Measurements from ENCODE around the gene AGPAT3. TPM values are rescaled to one million over a fixed set of nuclear protein-coding genes. Genes with fewer than 3 reads are reported as not detected.

Gene AGPAT3
- total RNA-seq, 4 donors from 2014 or later = 31.7 to 35.7 (median 33.0) TPM

DNA sequence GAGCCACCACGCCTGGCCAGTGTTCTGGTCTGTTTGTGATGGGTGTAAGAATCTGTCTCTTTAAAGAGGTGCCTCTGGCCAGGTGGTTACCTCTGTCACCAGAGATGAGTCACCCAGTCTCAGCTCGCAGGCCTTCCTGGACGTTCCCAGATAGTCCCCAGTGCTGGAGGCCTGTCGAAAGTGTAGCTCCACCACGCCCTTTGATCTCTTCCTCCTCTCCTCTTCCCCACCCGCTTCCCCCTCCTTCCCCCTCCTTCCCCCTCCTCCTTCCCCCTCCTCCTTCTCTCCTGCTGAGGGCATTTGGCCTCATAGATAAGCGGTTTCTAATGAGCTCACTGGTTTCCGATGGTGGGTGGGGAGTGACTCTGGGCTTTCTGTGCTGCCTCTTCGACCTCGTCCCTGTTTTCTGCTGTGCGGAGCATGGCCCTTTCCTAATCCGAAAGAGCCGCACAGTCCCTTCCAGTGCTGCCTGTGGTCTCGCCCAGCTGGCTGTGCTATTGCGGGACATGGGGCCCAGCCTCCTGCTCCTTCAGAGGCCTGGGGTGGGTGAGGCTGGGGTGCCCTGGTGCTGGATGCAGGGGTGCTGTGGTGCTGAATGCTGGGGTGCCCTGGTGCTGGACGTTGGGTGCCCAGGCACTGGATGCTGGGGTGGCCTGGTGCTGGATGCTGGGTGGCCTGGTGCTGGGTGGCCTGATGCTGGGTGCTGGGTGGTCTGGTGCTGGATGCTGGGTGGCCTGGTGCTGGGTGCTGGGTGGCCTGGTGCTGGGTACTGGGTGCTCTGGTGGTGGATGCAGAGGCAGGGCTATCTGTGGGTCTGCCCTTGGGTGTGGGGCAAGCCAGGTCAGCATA is 19.2 kb downstream of the AGPAT3 start:
- intact Hi-C loops (cut with DNase I) = no loop called here
- WGBS, 2 donors = 16 to 24% methylated on average over 9 to 10 of the region's 16 CpGs
- peaks cover 28 to 58% (median 36%) of the 10 kb centered on the region in 3 donors for H3K4me1 ChIP-seq
- H3K4me3 ChIP-seq = peak overlapping the region in 1 of 4 donors; percentile 12
- TF ChIP-seq POLR2A (IDR thresholded peaks at IDR 0.05) = no peak
- TF ChIP-seq, protein P1, sequence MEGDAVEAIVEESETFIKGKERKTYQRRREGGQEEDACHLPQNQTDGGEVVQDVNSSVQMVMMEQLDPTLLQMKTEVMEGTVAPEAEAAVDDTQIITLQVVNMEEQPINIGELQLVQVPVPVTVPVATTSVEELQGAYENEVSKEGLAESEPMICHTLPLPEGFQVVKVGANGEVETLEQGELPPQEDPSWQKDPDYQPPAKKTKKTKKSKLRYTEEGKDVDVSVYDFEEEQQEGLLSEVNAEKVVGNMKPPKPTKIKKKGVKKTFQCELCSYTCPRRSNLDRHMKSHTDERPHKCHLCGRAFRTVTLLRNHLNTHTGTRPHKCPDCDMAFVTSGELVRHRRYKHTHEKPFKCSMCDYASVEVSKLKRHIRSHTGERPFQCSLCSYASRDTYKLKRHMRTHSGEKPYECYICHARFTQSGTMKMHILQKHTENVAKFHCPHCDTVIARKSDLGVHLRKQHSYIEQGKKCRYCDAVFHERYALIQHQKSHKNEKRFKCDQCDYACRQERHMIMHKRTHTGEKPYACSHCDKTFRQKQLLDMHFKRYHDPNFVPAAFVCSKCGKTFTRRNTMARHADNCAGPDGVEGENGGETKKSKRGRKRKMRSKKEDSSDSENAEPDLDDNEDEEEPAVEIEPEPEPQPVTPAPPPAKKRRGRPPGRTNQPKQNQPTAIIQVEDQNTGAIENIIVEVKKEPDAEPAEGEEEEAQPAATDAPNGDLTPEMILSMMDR (IDR thresholded peaks at IDR 0.05) = no peak
- H3K27me3 ChIP-seq = no peaks in the 10 kb centered on the region
- H3K36me3 ChIP-seq = peaks cover 0 to 29% (median 0%) of the 10 kb centered on the region in 3 donors
- H3K9me3 ChIP-seq = no peaks in the 10 kb centered on the region
- DNase-seq = no peak
- peak overlapping the region; percentile 54 to 67 (median 62) for H3K27ac ChIP-seq

DNA sequence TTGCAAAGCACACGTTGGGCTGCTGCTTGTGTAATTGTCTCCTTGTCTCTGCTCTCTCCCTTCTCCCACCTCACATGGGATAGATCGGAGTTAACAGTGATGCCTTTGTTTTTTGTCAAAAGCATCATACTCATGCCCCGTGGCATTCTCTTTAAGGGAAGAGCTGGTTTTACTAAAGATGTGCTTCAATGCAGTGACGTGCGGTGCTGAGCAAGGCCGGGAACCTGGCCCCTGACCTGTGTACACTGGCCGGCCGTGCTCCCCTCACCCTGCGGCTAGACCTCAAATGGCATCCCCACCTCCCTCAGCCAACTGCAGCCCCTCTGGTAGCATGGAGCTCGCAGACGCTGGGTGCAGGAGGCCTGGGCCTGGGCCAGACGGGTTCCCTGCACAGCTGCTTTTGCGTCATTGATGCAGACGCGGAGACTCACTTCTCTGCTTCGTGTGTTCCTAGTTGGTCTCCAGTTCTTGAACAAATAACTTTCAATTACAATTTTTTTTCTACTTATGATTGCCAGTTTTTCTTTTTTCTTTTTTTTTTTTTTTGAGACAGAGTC is 19.9 kb downstream of the AGPAT3 start:
- 63 to 69% methylated on average over 12 to 14 of the region's 16 CpGs for WGBS, 2 donors
- intact Hi-C loops (cut with DNase I) = no loop called here

DNA sequence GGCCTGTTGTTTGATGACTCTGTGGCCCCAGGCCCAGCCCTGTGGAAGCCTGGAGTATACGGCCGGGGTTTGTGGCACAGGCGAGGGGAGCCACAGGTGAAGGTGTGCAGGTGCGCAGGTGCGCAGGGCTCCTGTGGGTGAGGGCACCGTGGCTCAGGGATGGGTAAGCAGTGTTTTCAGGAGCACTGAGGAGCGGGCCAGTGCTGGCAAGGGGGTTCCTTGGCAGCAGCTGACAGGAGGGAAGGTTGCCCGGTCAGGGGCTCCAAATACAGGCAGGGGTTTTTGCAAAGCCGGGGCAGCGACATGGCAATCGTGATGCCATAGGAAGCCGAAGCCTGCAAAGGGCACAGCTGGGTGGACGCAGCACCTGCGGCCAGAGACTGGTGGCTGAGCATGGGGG is 20.7 kb downstream of the AGPAT3 start:
- TF ChIP-seq, protein P1 (IDR thresholded peaks at IDR 0.05) = no peak
- no peak for TF ChIP-seq POLR2A (IDR thresholded peaks at IDR 0.05)
- Histone ChIP-seq H3K27ac (peak overlapping the region in 1 of 4 donors; percentile 5), H3K27me3 (no peaks in the 10 kb centered on the region), H3K4me1 (peaks cover 16 to 43% (median 21%) of the 10 kb centered on the region in 3 donors), H3K9me3 (no peaks in the 10 kb centered on the region), H3K4me3 (no peak overlapping the region), H3K36me3 (peaks cover 0 to 37% (median 0%) of the 10 kb centered on the region in 3 donors)
- no peak for DNase-seq
- intact Hi-C loops (cut with DNase I) = no loop called here
- WGBS, 2 donors = 94 to 95% methylated on average over 8 of the region's 14 CpGs

More for the DNA sequence above, 19.9 kb downstream of the AGPAT3 start:
- DNase-seq = no peak
- Histone ChIP-seq H3K27me3 (no peaks in the 10 kb centered on the region), H3K27ac (peak overlapping the region in 3 of 4 donors; percentile 54 to 67 (median 67)), H3K4me1 (peaks cover 24 to 51% (median 29%) of the 10 kb centered on the region in 3 donors), H3K9me3 (no peaks in the 10 kb centered on the region), H3K4me3 (no peak overlapping the region), H3K36me3 (peaks cover 0 to 34% (median 0%) of the 10 kb centered on the region in 3 donors)
- TF ChIP-seq, protein P1 (IDR thresholded peaks at IDR 0.05) = no peak
- no peak for TF ChIP-seq POLR2A (IDR thresholded peaks at IDR 0.05)

DNA sequence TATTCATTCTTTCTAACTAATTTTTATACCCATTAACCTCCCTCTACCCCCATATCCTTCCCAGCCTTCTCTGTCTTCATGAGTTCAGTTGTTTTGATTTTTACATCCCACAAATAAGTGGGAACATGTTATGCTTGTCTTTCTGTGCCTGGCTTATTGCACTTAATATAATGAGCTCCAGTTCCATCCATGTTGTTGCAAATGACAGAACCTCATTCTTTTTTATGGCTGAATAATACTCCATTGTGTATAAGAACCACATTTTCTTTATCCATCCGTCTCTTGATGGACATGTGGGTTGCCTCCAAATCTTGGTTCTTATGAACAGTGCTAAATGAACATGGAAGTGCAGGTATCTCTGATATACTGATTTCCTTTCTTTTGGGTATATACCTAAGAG is 21.5 kb downstream of the AGPAT3 start:
- no peak overlapping the region for H3K4me3 ChIP-seq
- 94 to 100% methylated on average over 1 of the region's 1 CpG for WGBS, 2 donors
- peaks cover 15 to 35% (median 20%) of the 10 kb centered on the region in 3 donors for H3K4me1 ChIP-seq
- no peak overlapping the region for H3K27ac ChIP-seq
- DNase-seq = no peak
- no peaks in the 10 kb centered on the region for H3K27me3 ChIP-seq
- peaks cover 0 to 37% (median 0%) of the 10 kb centered on the region in 3 donors for H3K36me3 ChIP-seq
- intact Hi-C loops (cut with DNase I) = no loop called here
- no peaks in the 10 kb centered on the region for H3K9me3 ChIP-seq
- no peak for TF ChIP-seq POLR2A (IDR thresholded peaks at IDR 0.05)
- TF ChIP-seq, protein P1 (IDR thresholded peaks at IDR 0.05) = no peak

DNA sequence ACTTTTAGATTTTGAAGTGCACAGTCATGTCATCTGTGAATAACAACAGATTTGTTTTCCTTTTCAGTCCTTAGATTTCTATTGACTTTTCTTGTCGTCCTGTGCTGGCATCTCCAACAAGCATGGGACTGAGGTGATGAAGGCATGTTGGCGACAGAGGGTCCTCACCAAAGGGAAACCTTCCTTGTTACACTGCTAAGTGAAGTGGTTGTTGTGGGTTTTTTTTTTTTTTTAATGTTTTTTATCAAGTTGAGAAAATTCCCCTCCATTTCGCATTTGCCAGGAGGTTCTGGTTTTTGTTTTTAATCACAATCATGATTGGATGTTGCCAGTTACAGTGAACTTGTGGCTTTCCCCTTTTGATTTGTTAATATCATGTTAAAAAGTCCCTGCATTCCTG is 24.0 kb downstream of the AGPAT3 start:
- H3K9me3 ChIP-seq = no peaks in the 10 kb centered on the region
- peaks cover 0 to 43% (median 0%) of the 10 kb centered on the region in 3 donors for H3K36me3 ChIP-seq
- peaks cover 9 to 32% (median 13%) of the 10 kb centered on the region in 3 donors for H3K4me1 ChIP-seq
- DNase-seq = no peak
- WGBS, 2 donors = 60 to 67% methylated on average over 3 of the region's 3 CpGs
- intact Hi-C loops (cut with DNase I) = no loop called here
- no peak overlapping the region for H3K27ac ChIP-seq
- H3K27me3 ChIP-seq = no peaks in the 10 kb centered on the region
- TF ChIP-seq POLR2A (IDR thresholded peaks at IDR 0.05) = no peak
- TF ChIP-seq, protein P1 (IDR thresholded peaks at IDR 0.05) = no peak
- no peak overlapping the region for H3K4me3 ChIP-seq

All from esophagus squamous epithelium (tissue), 5 donors.